Tibial nerve (tissue), 4 donors: ENCODE results near the gene LMX1B. TPM values are rescaled to one million over a fixed set of nuclear protein-coding genes. Genes with fewer than 3 reads are reported as not detected.

Source experiments
- DNase-seq, 2 donors: peaks; one replicate each; pipeline ENCODE4 v3.0.0-alpha.2; 2019; ENCODE audit warnings: low spot score in 2 of 2
- H3K27ac ChIP-seq, 4 donors: fragments of 200-600 bp; sonication (generic) in 3 of 4; one replicate each; pipeline ENCODE4 v1.5.1; 2017 to 2019; ENCODE audit warnings: mild to moderate bottlenecking in 1 of 4
- H3K27me3 ChIP-seq, 2 donors: fragments of 200-600 bp; sonication (generic) in 1 of 2; one replicate each; pipeline versions ENCODE4 v1.5.1 to v1.6.0; 2017 to 2019
- H3K36me3 ChIP-seq, 3 donors: fragments of 200-600 bp; sonication (generic); one replicate each; pipeline ENCODE4 v1.5.1; 2018 to 2019
- H3K4me1 ChIP-seq, 4 donors: fragments of 200-600 bp; sonication (generic) in 3 of 4; one replicate each; pipeline ENCODE4 v1.5.1; 2017 to 2019
- H3K4me3 ChIP-seq, 4 donors: fragments of 200-600 bp; sonication (generic) in 3 of 4; one replicate each; pipeline ENCODE4 v1.5.1; 2017 to 2019; ENCODE audit warnings: mild to moderate bottlenecking in 1 of 4, moderate library complexity in 1 of 4
- H3K9me3 ChIP-seq, 4 donors: fragments of 200-600 bp; sonication (generic) in 3 of 4; one replicate each; pipeline ENCODE4 v1.5.1; 2017 to 2019
- CTCF ChIP-seq, 5 experiments: fragments of 200-600 bp in 3 of 5; fragments of 450-650 bp in 2 of 5; sonication (generic) in 3 of 5; IDR thresholded peaks; one replicate each; pipeline ENCODE4 v1.5.1; 2016 to 2019; ENCODE audit warnings: antibody characterized with exemption in 5 of 5, mild to moderate bottlenecking in 3 of 5, moderate library complexity in 2 of 5
- EP300 ChIP-seq, 2 donors: sonication (generic); formaldehyde crosslinking; IDR thresholded peaks; one replicate each; pipeline ENCODE4 v1.6.1; 2017; ENCODE audit warnings: antibody characterized with exemption in 2 of 2, mild to moderate bottlenecking in 1 of 2
- POLR2A ChIP-seq, 2 donors: fragments of 450-650 bp; IDR thresholded peaks; one replicate each; pipeline ENCODE4 v1.6.1; 2017; ENCODE audit warnings: antibody characterized with exemption in 2 of 2, mild to moderate bottlenecking in 2 of 2, moderate library complexity in 2 of 2
- WGBS, 2 donors: methylation state at CpG; one replicate each; pipeline ENCODE4 v1.1.5; 2018; 5-methylcytosine and 5-hydroxymethylcytosine counted together
- total RNA-seq, 4 donors: library from RNA; depleted of rRNA; stranded (reverse); fragments of >200 nt; gene quantifications; one replicate each; pipeline ENCODE4 v1.1.0, GENCODE V29; 2016

The LMX1B gene
- total RNA-seq, 4 donors from 2014 or later, result 0.60 to 1.5 (median 0.78) TPM; not detected in 1

DNA sequence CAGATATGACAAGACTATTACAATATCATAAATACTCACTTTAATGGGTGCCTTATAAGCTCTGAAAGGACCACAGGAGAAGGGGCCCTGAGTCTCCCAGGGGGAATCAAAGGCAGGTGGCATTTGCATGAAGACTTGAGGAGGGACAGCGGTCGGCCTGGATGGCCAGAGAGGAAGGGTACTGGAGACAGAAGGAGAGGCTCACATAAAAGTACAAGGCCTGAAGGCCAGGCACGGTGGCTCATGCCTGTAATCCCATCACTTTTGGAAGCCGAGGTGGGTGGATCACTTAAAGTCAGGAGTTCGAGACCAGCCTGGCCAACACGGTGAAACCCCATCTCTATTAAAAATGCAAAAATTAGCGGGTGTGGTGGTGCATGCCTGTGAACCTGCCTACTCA, 29.1 kb upstream of the LMX1B start:
- 95 to 98% methylated on average over 7 of the region's 7 CpGs for WGBS, 2 donors
- TF ChIP-seq CTCF (IDR thresholded peaks at IDR 0.05) (no peak), EP300 (IDR thresholded peaks at IDR 0.05) (no peak), POLR2A (IDR thresholded peaks at IDR 0.05) (no peak)

DNA sequence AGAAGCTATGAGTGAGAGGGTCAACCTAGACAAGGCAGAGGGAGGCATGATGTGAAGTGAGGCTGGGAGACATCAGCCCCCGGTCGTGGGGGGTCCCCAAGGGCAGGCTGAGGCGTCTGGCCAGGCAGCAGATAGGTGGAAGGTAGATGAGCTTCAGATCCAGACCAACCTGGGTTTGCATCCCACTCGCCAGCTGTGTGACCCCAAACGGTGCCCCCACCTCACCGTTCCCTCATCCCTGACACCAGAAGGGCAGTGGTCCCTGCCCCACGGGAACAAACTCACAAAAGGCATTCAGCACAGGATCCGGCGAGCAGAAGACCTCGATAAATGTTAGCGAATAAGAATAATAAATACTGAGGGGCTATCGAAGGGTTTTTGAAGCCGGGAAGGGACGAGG, 27.5 kb upstream of the LMX1B start:
- Histone ChIP-seq H3K9me3 (no peaks in the 10 kb centered on the region), H3K4me1 (peaks cover 0 to 21% (median 4%) of the 10 kb centered on the region in 4 donors), H3K4me3 (no peak overlapping the region), H3K36me3 (no peaks in the 10 kb centered on the region), H3K27me3 (peaks cover 0 to 18% of the 10 kb centered on the region in 2 donors), H3K27ac (no peak overlapping the region)
- TF ChIP-seq POLR2A (IDR thresholded peaks at IDR 0.05), result no peak
- no peak for TF ChIP-seq EP300 (IDR thresholded peaks at IDR 0.05)
- no peak for TF ChIP-seq CTCF (IDR thresholded peaks at IDR 0.05)
- no peak for DNase-seq
- WGBS, 2 donors, result 81 to 88% methylated on average over 14 of the region's 14 CpGs

More for the DNA sequence above, 29.1 kb upstream of the LMX1B start:
- no peaks in the 10 kb centered on the region for H3K36me3 ChIP-seq
- DNase-seq, result no peak
- no peak overlapping the region for H3K4me3 ChIP-seq
- peaks cover 0 to 21% (median 4%) of the 10 kb centered on the region in 4 donors for H3K4me1 ChIP-seq
- H3K27me3 ChIP-seq, result peaks cover 0 to 18% of the 10 kb centered on the region in 2 donors
- H3K27ac ChIP-seq, result no peak overlapping the region
- no peaks in the 10 kb centered on the region for H3K9me3 ChIP-seq

- DNase-seq, result no peak
- Histone ChIP-seq H3K4me1 (peaks cover 0 to 21% (median 4%) of the 10 kb centered on the region in 4 donors), H3K9me3 (no peaks in the 10 kb centered on the region), H3K27me3 (peaks cover 0 to 18% of the 10 kb centered on the region in 2 donors), H3K36me3 (no peaks in the 10 kb centered on the region), H3K4me3 (no peak overlapping the region), H3K27ac (peak overlapping the region in 1 of 4 donors; percentile 67)
- TF ChIP-seq POLR2A (IDR thresholded peaks at IDR 0.05) (no peak), EP300 (IDR thresholded peaks at IDR 0.05) (peak in 1 of 2 donors; percentile 66), CTCF (IDR thresholded peaks at IDR 0.05) (no peak)
- 36% methylated on average over 19 to 20 of the region's 20 CpGs for WGBS, 2 donors
Measured at GRCh38 chr9:126587187-126588185, 26.2 kb upstream of the LMX1B start.

GRCh38 chr9:126588491-126589168, 25.1 kb upstream of the LMX1B start:
- Histone ChIP-seq H3K4me3 (no peak overlapping the region), H3K9me3 (no peaks in the 10 kb centered on the region), H3K4me1 (peaks cover 0 to 21% (median 4%) of the 10 kb centered on the region in 4 donors), H3K36me3 (no peaks in the 10 kb centered on the region), H3K27ac (no peak overlapping the region), H3K27me3 (peaks cover 0 to 19% of the 10 kb centered on the region in 2 donors)
- TF ChIP-seq EP300 (IDR thresholded peaks at IDR 0.05), result no peak
- TF ChIP-seq POLR2A (IDR thresholded peaks at IDR 0.05), result no peak
- no peak for TF ChIP-seq CTCF (IDR thresholded peaks at IDR 0.05)
- 77% methylated on average over 10 of the region's 10 CpGs for WGBS, 2 donors
- no peak for DNase-seq
